Measurements from ENCODE around the gene RAB31.

- peak; percentile 52 to 85 (median 81) for TF ChIP-seq EP300 (IDR thresholded peaks at IDR 0.05)
- peak in 3 of 6 experiments; percentile 29 to 40 (median 38) for TF ChIP-seq CTCF (IDR thresholded peaks at IDR 0.05)
Observed at GRCh38 chr18:9673296-9674251, 34.5 kb upstream of the RAB31 start.

All from upper lobe of left lung (tissue), 4 donors.